Uterus (tissue), 4 donors: Measurements from ENCODE around the gene ATG2A. TPM values are rescaled to one million over a fixed set of nuclear protein-coding genes. Genes with fewer than 3 reads are reported as not detected.
A peak's percentile ranks its signal among the peaks of the same experiment; 100 is the strongest.

ENCODE experiments used
- DNase-seq, 2 donors: peaks; one replicate each; pipeline ENCODE4 v3.0.0-alpha.2; 2019 to 2020
- H3K27ac ChIP-seq, 2 donors: fragments of 200-600 bp; sonication (generic); 1 replicate in 1 of 2; 2 replicates in 1 of 2; pipeline ENCODE4 v1.5.1; 2016 to 2018
- H3K27me3 ChIP-seq, 2 donors: fragments of 200-600 bp; sonication (generic); one replicate each; pipeline ENCODE4 v1.5.1; 2018 to 2019; ENCODE audit warnings: control low read depth in 1 of 2
- H3K36me3 ChIP-seq, 2 donors: fragments of 200-600 bp; sonication (generic); one replicate each; pipeline ENCODE4 v1.5.1; 2019; ENCODE audit warnings: control low read depth in 1 of 2
- H3K4me1 ChIP-seq, 2 donors: fragments of 200-600 bp; sonication (generic); one replicate each; pipeline ENCODE4 v1.5.1; 2018 to 2019; ENCODE audit warnings: control low read depth in 1 of 2
- H3K4me3 ChIP-seq, 2 donors: fragments of 200-600 bp; sonication (generic); 1 replicate in 1 of 2; 2 replicates in 1 of 2; pipeline ENCODE4 v1.5.1; 2018 to 2019; ENCODE audit warnings: mild to moderate bottlenecking in 1 of 2
- H3K9me3 ChIP-seq, 2 donors: fragments of 200-600 bp; sonication (generic); one replicate each; pipeline ENCODE4 v1.5.1; 2019; ENCODE audit warnings: control low read depth in 1 of 2
- CTCF ChIP-seq, 4 experiments: fragments of 200-600 bp in 2 of 4; fragments of 450-650 bp in 2 of 4; sonication (generic) in 2 of 4; IDR thresholded peaks; one replicate each; pipeline ENCODE4 v1.5.1; 2016 to 2019; ENCODE audit warnings: antibody characterized with exemption in 4 of 4, mild to moderate bottlenecking in 2 of 4, moderate library complexity in 1 of 4
- POLR2A ChIP-seq, 2 donors: fragments of 450-650 bp; IDR thresholded peaks; one replicate each; pipeline ENCODE4 v1.6.1; 2016; ENCODE audit warnings: antibody characterized with exemption in 2 of 2, mild to moderate bottlenecking in 1 of 2, moderate library complexity in 1 of 2
- intact Hi-C: fragments of 100-400 bp; cut with DNase I; formaldehyde crosslinking; loops from one replicate; pipeline ENCODE4 v1.15.1; 2023; ENCODE audit warnings: low total_unique reads
- total RNA-seq, 4 donors: library from RNA; depleted of rRNA in 3 of 4; stranded (reverse); fragments of >200 nt in 3 of 4; gene quantifications; one replicate each; pipeline versions ENCODE4 v1.1.0 to v1.2.4, GENCODE V29; 2014 to 2023
- donor health status: DM: yes; HTN: yes; CAD: no.

Gene ATG2A
- total RNA-seq, 4 donors from 2014 or later = 6.8 to 39.6 (median 18.4) TPM

DNA sequence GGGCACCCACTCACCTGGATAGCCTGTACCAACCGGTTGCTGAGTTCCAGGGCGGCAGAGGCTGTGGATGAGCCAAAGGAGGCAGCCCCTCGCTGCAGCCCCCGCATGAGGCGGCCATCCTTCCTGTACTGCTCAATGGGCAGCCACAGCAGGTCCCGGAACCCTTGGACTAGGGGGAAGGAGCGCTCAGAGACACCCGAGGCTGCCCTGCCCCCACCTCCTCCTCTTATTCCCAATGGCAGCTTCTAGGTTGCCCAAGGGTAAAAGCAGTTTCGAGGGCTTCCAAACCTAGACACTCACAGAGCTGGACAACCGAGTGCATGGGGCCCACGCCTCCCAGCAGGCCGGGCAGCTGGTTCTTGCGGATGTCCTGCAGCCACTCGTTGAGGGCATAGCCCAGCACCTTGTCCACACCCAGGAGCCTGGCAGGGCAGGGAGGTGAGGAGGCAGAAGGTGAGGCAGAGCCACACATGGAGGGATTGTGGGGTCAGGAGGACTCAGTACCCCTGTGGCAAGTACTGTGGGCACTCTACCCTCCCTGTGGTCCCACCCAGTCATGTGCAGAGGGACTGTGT, 20.5 kb downstream of the ATG2A start:
- TF ChIP-seq POLR2A (IDR thresholded peaks at IDR 0.05) (no peak), CTCF (IDR thresholded peaks at IDR 0.05) (no peak)
- Histone ChIP-seq H3K4me3 (no peak overlapping the region), H3K4me1 (no peaks in the 10 kb centered on the region), H3K36me3 (no peaks in the 10 kb centered on the region), H3K9me3 (no peaks in the 10 kb centered on the region), H3K27ac (no peak overlapping the region), H3K27me3 (no peaks in the 10 kb centered on the region)
- intact Hi-C loops = no loop called here
- DNase-seq = no peak

DNA sequence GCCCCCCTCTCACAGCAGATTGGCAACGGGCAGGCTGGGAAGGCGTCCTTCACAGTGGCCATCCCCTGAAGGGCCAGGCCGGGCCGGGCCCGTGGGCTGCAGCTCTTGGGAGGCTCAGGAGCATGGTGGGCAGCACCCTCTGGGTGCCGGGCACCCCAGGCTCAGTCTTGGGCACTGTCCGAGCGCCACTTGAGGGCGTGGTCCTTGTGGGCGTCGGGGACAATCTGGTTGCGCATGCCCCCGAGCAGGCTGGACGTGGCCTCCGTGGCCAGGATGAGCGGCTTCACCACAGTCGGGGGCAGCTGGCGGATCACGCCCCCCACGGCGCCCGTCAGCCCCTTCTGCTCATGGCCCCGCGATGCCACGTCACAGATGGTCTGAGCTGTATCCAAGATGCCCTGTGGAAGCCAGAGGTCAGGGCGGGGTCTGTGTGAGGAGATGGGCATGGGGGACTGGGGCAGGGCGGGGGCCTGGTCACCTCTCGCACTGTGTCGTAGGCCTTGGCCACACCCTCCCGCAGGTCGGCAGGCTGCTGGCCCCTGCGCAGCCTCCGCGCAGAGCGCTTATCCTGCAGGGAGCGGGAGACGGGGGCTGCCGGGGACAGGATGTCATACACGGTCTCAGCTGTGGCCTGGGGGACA, 22.1 kb downstream of the ATG2A start:
- Histone ChIP-seq H3K4me3 (no peak overlapping the region), H3K9me3 (no peaks in the 10 kb centered on the region), H3K27ac (no peak overlapping the region), H3K36me3 (no peaks in the 10 kb centered on the region), H3K4me1 (no peaks in the 10 kb centered on the region), H3K27me3 (no peaks in the 10 kb centered on the region)
- no peak for DNase-seq
- intact Hi-C loops = no loop called here
- no peak for TF ChIP-seq CTCF (IDR thresholded peaks at IDR 0.05)
- no peak for TF ChIP-seq POLR2A (IDR thresholded peaks at IDR 0.05)

GRCh38 chr11:64894070-64894811, 22.8 kb downstream of the ATG2A start:
- Histone ChIP-seq H3K4me1 (no peaks in the 10 kb centered on the region), H3K4me3 (no peak overlapping the region), H3K27me3 (no peaks in the 10 kb centered on the region), H3K9me3 (no peaks in the 10 kb centered on the region), H3K36me3 (no peaks in the 10 kb centered on the region), H3K27ac (peak overlapping the region in 1 of 2 donors; percentile 28)
- TF ChIP-seq POLR2A (IDR thresholded peaks at IDR 0.05) (peak in 1 of 2 donors; percentile 14), CTCF (IDR thresholded peaks at IDR 0.05) (peak; percentile 82 to 93 (median 90))
- DNase-seq = peak; percentile 80 to 83
- intact Hi-C loops = no loop called here

DNA sequence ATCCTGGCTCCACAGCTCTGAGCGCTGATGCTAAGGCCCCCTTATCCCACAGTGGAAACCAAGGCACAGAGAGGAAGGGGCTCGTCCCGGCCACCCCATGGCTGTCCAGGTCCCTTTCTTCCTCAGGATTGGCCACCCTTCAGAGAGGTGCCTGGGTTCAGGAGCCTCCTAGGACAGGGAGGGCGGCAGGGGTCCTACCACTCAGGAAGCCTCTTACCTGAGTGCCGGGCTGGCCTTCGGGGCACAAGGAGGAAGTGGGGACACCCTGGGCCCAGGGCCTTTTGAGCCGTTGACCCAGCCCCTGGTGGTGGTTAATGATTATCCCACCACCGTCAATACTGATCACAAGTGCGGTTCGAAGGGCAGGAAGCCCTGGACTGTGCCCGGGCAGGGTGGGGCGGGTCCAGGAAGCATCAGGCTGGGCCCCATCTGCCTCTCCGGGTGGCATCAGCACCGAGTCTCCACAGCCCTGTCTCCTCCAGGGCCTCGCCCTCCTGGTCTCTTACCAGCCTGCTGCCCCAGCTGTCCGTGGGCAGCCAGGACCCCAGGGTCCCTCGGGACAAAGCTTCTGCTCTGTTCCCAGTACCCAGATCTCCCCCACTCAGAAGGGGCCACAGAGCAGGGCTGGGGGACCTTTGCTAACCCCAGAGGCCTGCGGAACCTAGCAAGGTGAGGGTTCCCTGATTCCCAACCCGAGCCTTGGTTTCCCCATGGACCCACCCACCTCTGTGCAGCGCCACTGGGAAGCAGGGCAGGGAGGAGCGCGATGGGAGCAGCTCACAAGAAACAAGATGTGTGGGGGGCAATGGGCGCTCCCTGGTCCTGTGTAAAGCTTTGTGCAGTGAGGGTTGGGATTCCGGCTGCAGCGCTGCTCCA, 23.6 kb downstream of the ATG2A start:
- no peaks in the 10 kb centered on the region for H3K36me3 ChIP-seq
- no peaks in the 10 kb centered on the region for H3K27me3 ChIP-seq
- intact Hi-C loops = no loop called here
- no peaks in the 10 kb centered on the region for H3K9me3 ChIP-seq
- TF ChIP-seq POLR2A (IDR thresholded peaks at IDR 0.05) (no peak), CTCF (IDR thresholded peaks at IDR 0.05) (no peak)
- no peak for DNase-seq
- no peak overlapping the region for H3K27ac ChIP-seq
- peak overlapping the region in 1 of 2 donors; percentile 6 for H3K4me3 ChIP-seq
- no peaks in the 10 kb centered on the region for H3K4me1 ChIP-seq
